H9 (cell line): ENCODE measurements around the gene GAMT. TPM values are rescaled to one million over a fixed set of nuclear protein-coding genes. Genes with fewer than 3 reads are reported as not detected.
A peak's percentile ranks its signal among the peaks of the same experiment; 100 is the strongest.

Source experiments
- DNase-seq: peaks from one replicate; pipeline ENCODE4 v3.0.0-alpha.2; 2017
- H2AFZ ChIP-seq: one replicate; pipeline ENCODE4 v1.6.1; 2013; ENCODE audit warnings: mild to moderate bottlenecking, low read length, control low read depth, moderate library complexity
- H2AK5ac ChIP-seq: 2 replicates; pipeline ENCODE4 v1.6.1; 2013; ENCODE audit warnings: low read length, control low read depth, mixed read lengths; ENCODE audit not compliant: insufficient read length
- H2BK120ac ChIP-seq: one replicate; pipeline ENCODE4 v1.6.1; 2013; ENCODE audit warnings: low read depth, mild to moderate bottlenecking, low read length, control low read depth, inconsistent platforms; ENCODE audit not compliant: poor library complexity, severe bottlenecking
- H2BK12ac ChIP-seq: 2 replicates; pipeline ENCODE4 v1.6.1; 2013; ENCODE audit warnings: low read length, control low read depth, mixed read lengths, low read depth; ENCODE audit not compliant: insufficient read length
- H2BK15ac ChIP-seq: 2 replicates; pipeline ENCODE4 v1.6.1; 2013; ENCODE audit warnings: low read depth, low read length, control low read depth
- H2BK20ac ChIP-seq: one replicate; pipeline ENCODE4 v1.6.1; 2013; ENCODE audit warnings: low read depth, mild to moderate bottlenecking, low read length, control low read depth, inconsistent platforms; ENCODE audit not compliant: poor library complexity, severe bottlenecking
- H2BK5ac ChIP-seq: 2 replicates; pipeline ENCODE4 v1.6.1; 2013; ENCODE audit warnings: low read length, control low read depth, mixed read lengths; ENCODE audit not compliant: insufficient read length
- H3K14ac ChIP-seq: 2 replicates; pipeline ENCODE4 v1.6.1; 2013; ENCODE audit warnings: low read length, control low read depth; ENCODE audit not compliant: insufficient read depth
- H3K18ac ChIP-seq: 2 replicates; pipeline ENCODE4 v1.6.1; 2013; ENCODE audit warnings: low read depth, mild to moderate bottlenecking, mixed read lengths, low read length, control low read depth; ENCODE audit not compliant: insufficient read length
- H3K23ac ChIP-seq: 2 replicates; pipeline ENCODE4 v1.6.1; 2013; ENCODE audit warnings: low read length, control low read depth, mixed read lengths, low read depth; ENCODE audit not compliant: insufficient read length
- H3K23me2 ChIP-seq: 2 replicates; pipeline ENCODE4 v1.6.1; 2013; ENCODE audit warnings: low read depth, mild to moderate bottlenecking, mixed read lengths, low read length, control low read depth; ENCODE audit not compliant: insufficient read length, poor library complexity, severe bottlenecking
- H3K27ac ChIP-seq: 2 replicates; pipeline ENCODE4 v1.5.1; 2013; ENCODE audit warnings: low read length, control low read depth, mixed read lengths, low read depth; ENCODE audit not compliant: insufficient read length
- H3K27me3 ChIP-seq: 2 replicates; pipeline ENCODE4 v1.6.1; 2013; ENCODE audit warnings: low read length, control low read depth, inconsistent platforms; ENCODE audit not compliant: insufficient read depth
- H3K4ac ChIP-seq: 2 replicates; pipeline ENCODE4 v1.6.1; 2013; ENCODE audit warnings: low read depth, mild to moderate bottlenecking, control low read depth, inconsistent platforms, low read length, moderate library complexity
- H3K4me1 ChIP-seq: 2 replicates; pipeline ENCODE4 v1.6.1; 2013; ENCODE audit warnings: low read length, control low read depth, inconsistent platforms; ENCODE audit not compliant: insufficient read depth
- H3K4me2 ChIP-seq: 2 replicates; pipeline ENCODE4 v1.6.1; 2013; ENCODE audit warnings: low read length, control low read depth, mixed read lengths; ENCODE audit not compliant: insufficient read length, insufficient read depth
- H3K56ac ChIP-seq: 2 replicates; pipeline ENCODE4 v1.6.1; 2013; ENCODE audit warnings: low read depth, mild to moderate bottlenecking, mixed read lengths, low read length, control low read depth; ENCODE audit not compliant: insufficient read length
- H3K79me1 ChIP-seq: 2 replicates; pipeline ENCODE4 v1.6.1; 2013; ENCODE audit warnings: low read depth, mild to moderate bottlenecking, moderate library complexity, low read length, control low read depth, inconsistent platforms; ENCODE audit not compliant: insufficient read depth, poor library complexity, severe bottlenecking
- H3K79me2 ChIP-seq: 2 replicates; pipeline ENCODE4 v1.6.1; 2013; ENCODE audit warnings: low read length, control low read depth, inconsistent platforms; ENCODE audit not compliant: insufficient read depth
- H3K9ac ChIP-seq: 2 replicates; pipeline ENCODE4 v1.6.1; 2013; ENCODE audit warnings: low read length, control low read depth, mixed read lengths; ENCODE audit not compliant: insufficient read length; ENCODE audit errors: extremely low read depth
- H3K9me3 ChIP-seq: one replicate; pipeline ENCODE4 v1.6.1; 2013; ENCODE audit warnings: low read depth, low read length, inconsistent platforms; ENCODE audit not compliant: control insufficient read depth
- H3T11ph ChIP-seq: one replicate; pipeline ENCODE4 v1.6.1; 2013; ENCODE audit warnings: mild to moderate bottlenecking, low read length, control low read depth, inconsistent platforms
- H4K20me1 ChIP-seq: one replicate; pipeline ENCODE4 v1.6.1; 2013; ENCODE audit not compliant: control insufficient read depth, insufficient read length, insufficient read depth
- H4K5ac ChIP-seq: 2 replicates; pipeline ENCODE4 v1.6.1; 2013; ENCODE audit warnings: low read depth, mild to moderate bottlenecking, mixed read lengths, low read length, control low read depth; ENCODE audit not compliant: insufficient read length
- H4K8ac ChIP-seq: replicated peaks from 2 replicates; pipeline ENCODE4 v1.6.1; 2013; ENCODE audit warnings: low read length, control low read depth, mixed read lengths, low read depth; ENCODE audit not compliant: insufficient read length
- H4K91ac ChIP-seq: 2 replicates; pipeline ENCODE4 v1.6.1; 2013; ENCODE audit warnings: low read depth, mild to moderate bottlenecking, moderate library complexity, mixed read lengths, low read length, control low read depth; ENCODE audit not compliant: insufficient read length
- H3K27ac Mint-ChIP-seq, 3 experiments: 2 replicates in 2 of 3; 3 replicates in 1 of 3; pipeline ENCODE4 v1.8.0; 2020 to 2021; ENCODE audit warnings: mixed read lengths in 3 of 3, mild to moderate bottlenecking in 1 of 3, moderate library complexity in 1 of 3
- H3K27me3 Mint-ChIP-seq: 2 replicates; pipeline ENCODE4 v1.8.0; 2021; ENCODE audit warnings: low read depth, mild to moderate bottlenecking, moderate library complexity, mixed read lengths
- H3K36me3 Mint-ChIP-seq, 3 experiments: 2 replicates in 2 of 3; 3 replicates in 1 of 3; pipeline ENCODE4 v1.8.0; 2020 to 2021; ENCODE audit warnings: low read depth in 3 of 3, mixed read lengths in 3 of 3; ENCODE audit not compliant: insufficient read depth in 1 of 3
- H3K4me1 Mint-ChIP-seq, 2 experiments: 2 replicates each; pipeline ENCODE4 v1.8.0; 2020; ENCODE audit warnings: mixed read lengths in 2 of 2
- H3K4me3 Mint-ChIP-seq, 2 experiments: 2 replicates in 1 of 2; 3 replicates in 1 of 2; pipeline ENCODE4 v1.8.0; 2020 to 2021; ENCODE audit warnings: mild to moderate bottlenecking in 2 of 2, mixed read lengths in 2 of 2, moderate library complexity in 1 of 2
- H3K9me3 Mint-ChIP-seq, 2 experiments: 2 replicates in 1 of 2; 3 replicates in 1 of 2; pipeline ENCODE4 v1.8.0; 2020; ENCODE audit warnings: mild to moderate bottlenecking in 2 of 2, mixed read lengths in 2 of 2, moderate library complexity in 1 of 2
- WGBS: extraction: QIAGEN DNeasy Blood & Tissue Kit; methylation state at CpG from one replicate; pipeline ENCODE4 v1.1.7; 2013; ENCODE audit warnings: missing lambda C conversion rate, low lambda C conversion rate, mixed read lengths; ENCODE audit not compliant: insufficient read length; ENCODE audit errors: extremely low coverage; 5-methylcytosine and 5-hydroxymethylcytosine counted together
- total RNA-seq: library from RNA; stranded (reverse); gene quantifications from 2 replicates; pipeline ENCODE4 v1.2.1, GENCODE V29; 2021
- TF ChIP-seq, protein P1 (sequence below): fragments of 200-600 bp; sonication (generic); conservative IDR thresholded peaks from 3 replicates; pipeline ENCODE4 v1.8.0; 2021; ENCODE audit warnings: antibody characterized with exemption, mild to moderate bottlenecking

The GAMT gene
- total RNA-seq, 1 experiment from 2014 or later, result 26.6 TPM

DNA sequence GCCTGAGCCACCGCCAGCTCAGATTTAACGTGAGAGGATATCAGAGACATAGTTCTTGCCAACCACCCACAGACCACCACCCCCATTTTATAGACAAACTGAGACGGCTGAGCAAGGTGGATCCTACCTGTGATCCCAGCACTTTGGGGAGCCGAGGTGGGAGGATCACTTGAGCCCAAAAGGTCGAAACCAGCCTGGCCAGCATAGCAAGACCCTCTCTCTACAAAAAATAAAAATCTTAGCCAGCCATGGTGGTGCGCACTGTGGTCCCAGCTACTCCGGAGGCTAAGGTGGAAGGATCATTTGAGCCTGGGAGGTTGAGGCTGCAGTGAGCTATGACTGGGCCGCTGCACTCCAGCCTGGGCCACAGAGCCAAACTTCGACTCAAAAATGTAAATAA, 48.2 kb downstream of the GAMT start:
- no peak for DNase-seq
- H3K36me3 Mint-ChIP-seq, result peaks cover 0 to 19% (median 17%) of the 10 kb centered on the region in 3 experiments; a peak in 6 of 7 replicates

More for the DNA sequence above, 48.2 kb downstream of the GAMT start:
- WGBS, result no CpG with 5 or more reads among the region's 9 CpGs
- no peak overlapping the region for H2AK5ac ChIP-seq
- H3K27me3 ChIP-seq, result no peaks in the 10 kb centered on the region
- Mint-ChIP-seq H3K27ac (no peak overlapping the region), H3K4me1 (peaks cover 24 to 26% of the 10 kb centered on the region in 2 experiments), H3K27me3 (peaks cover 6% of the 10 kb centered on the region), H3K9me3 (no peaks in the 10 kb centered on the region), H3K4me3 (peak overlapping the region in 1 of 2 experiments; percentile 44; a peak in 1 of 5 replicates)
- H3K56ac ChIP-seq, result no peak overlapping the region
- H2BK20ac ChIP-seq, result no peak overlapping the region
- H3K23ac ChIP-seq, result no peak overlapping the region
- no peak overlapping the region for H3K4me2 ChIP-seq
- H3K79me1 ChIP-seq, result no peaks in the 10 kb centered on the region
- TF ChIP-seq, protein P1, sequence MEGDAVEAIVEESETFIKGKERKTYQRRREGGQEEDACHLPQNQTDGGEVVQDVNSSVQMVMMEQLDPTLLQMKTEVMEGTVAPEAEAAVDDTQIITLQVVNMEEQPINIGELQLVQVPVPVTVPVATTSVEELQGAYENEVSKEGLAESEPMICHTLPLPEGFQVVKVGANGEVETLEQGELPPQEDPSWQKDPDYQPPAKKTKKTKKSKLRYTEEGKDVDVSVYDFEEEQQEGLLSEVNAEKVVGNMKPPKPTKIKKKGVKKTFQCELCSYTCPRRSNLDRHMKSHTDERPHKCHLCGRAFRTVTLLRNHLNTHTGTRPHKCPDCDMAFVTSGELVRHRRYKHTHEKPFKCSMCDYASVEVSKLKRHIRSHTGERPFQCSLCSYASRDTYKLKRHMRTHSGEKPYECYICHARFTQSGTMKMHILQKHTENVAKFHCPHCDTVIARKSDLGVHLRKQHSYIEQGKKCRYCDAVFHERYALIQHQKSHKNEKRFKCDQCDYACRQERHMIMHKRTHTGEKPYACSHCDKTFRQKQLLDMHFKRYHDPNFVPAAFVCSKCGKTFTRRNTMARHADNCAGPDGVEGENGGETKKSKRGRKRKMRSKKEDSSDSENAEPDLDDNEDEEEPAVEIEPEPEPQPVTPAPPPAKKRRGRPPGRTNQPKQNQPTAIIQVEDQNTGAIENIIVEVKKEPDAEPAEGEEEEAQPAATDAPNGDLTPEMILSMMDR, result no peak
- no peak overlapping the region for H3K9ac ChIP-seq
- no peak overlapping the region for H3T11ph ChIP-seq
- H3K4me1 ChIP-seq, result no peaks in the 10 kb centered on the region
- H3K9me3 ChIP-seq, result no peaks in the 10 kb centered on the region
- H4K5ac ChIP-seq, result no peak overlapping the region
- no peaks in the 10 kb centered on the region for H3K79me2 ChIP-seq
- no peak overlapping the region for H3K4ac ChIP-seq
- peaks cover 7% of the 10 kb centered on the region for H3K23me2 ChIP-seq
- no peak overlapping the region for H4K8ac ChIP-seq
- no peak overlapping the region for H3K27ac ChIP-seq
- H2BK5ac ChIP-seq, result no peak overlapping the region
- H4K91ac ChIP-seq, result no peak overlapping the region
- no peak overlapping the region for H2BK12ac ChIP-seq
- H4K20me1 ChIP-seq, result no peaks in the 10 kb centered on the region
- H3K14ac ChIP-seq, result no peak overlapping the region
- no peak overlapping the region for H2BK120ac ChIP-seq
- no peak overlapping the region for H2AFZ ChIP-seq
- no peak overlapping the region for H2BK15ac ChIP-seq
- H3K18ac ChIP-seq, result no peak overlapping the region
